ENCODE measurements around the gene HEYL. TPM values are rescaled to one million over a fixed set of nuclear protein-coding genes. Genes with fewer than 3 reads are reported as not detected.

The HEYL gene
- total RNA-seq, 1 donor from 2014 or later = 63.2 TPM

DNA sequence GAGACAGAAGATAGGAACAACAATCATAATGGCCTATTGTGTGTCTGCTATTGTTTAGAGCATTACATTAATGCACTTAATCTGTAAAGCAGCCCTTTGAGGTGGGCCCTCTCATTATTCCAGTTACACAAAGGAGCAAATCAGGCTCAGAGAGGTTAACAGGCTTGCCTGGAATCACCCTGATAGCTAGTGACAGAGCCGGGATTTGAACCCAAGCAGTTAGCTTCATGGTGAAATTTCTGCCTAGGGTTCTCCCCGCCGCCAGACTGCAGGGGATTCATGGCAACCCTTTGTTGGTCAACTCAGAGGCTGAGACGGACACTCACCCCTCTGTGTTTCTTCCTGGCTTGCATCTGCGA lies 7.1 kb downstream of the HEYL start:
- Mint-ChIP-seq H3K4me3 (ENCODE audit: unreplicated experiment) (peak overlapping the region; percentile 37), H3K27me3 (ENCODE audit: low read depth) (no peaks in the 10 kb centered on the region), H3K27ac (ENCODE audit: unreplicated experiment) (peak overlapping the region; percentile 38), H3K36me3 (ENCODE audit: low read depth) (peaks cover 35% of the 10 kb centered on the region), H3K4me1 (ENCODE audit: low read depth) (peaks cover 78% of the 10 kb centered on the region), H3K9me3 (ENCODE audit: low read depth) (no peaks in the 10 kb centered on the region)
- TF ChIP-seq CTCF (IDR thresholded peaks at IDR 0.05) = no peak
- no peak for DNase-seq (ENCODE audit: low spot score)

DNA sequence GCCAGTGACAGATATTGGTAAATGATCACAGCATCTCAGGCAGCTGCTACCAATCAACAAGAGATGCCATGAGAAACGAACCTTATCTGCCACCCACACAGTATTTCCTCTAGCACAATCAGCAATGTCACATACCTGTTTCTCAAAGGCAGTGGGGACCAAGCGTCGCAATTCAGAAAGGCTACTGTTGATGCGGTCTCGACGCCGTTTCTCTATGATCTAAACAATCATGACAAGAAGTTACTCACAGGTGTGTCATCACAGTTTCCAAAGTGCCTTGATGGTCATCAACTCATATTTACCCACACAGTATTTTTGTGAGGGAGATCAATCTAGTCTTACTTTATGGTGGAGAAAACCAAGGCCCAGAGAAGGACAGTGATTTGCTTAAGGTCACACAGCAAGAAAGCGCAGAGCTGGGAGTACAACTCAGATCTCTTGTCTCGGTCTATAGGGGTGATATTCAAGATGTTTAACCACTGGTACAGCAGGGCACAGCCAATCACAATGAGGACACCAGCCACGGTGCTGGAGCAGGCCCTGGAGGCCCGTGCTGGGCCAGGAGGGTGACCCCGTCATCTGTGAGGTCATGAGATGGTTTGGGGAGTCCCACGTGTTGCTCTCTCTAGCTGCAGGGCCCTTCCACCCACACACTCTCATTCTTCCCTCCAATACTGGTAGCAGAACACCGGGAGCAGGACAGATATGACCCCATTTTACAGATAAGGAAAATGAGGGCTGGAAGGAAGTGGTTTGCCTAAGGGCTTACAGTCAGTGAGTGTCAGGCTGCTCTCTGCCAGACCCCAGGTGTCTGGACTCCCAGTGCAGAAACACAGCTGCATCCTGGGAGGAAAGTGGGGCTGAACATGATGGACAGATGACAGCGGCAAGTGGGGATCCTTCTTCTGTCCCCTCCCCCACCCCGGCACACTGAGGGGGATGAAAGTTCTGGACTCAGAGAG lies 7.8 kb downstream of the HEYL start:
- H3K4me1 Mint-ChIP-seq (ENCODE audit: low read depth) = peaks cover 78% of the 10 kb centered on the region
- no peaks in the 10 kb centered on the region for H3K27me3 Mint-ChIP-seq (ENCODE audit: low read depth)

DNA sequence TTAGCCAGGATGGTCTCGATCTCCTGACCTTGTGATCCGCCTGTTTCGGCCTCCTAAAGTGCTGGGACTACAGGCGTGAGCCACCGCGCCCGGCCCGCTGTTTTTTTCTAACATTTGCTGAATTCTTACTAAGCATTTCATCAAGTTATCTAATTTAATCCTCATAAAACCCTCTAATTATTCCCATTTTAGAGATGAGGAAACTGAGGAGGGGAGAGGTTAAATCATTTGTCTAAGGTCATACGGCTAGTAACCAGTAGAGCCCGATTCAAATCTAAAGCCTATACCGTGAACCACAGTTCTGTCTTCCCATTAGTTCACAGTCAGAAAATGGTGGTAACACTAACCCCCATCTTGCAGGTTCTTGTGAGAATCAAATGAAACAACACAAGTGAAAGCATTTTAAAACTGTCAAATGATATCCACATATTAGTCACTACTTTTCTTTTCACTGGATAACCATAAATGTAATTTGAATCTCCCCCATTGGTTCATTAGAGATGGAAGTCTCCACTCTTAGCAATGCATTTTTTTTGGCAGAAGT lies 10.6 kb downstream of the HEYL start:
- H3K27ac Mint-ChIP-seq (ENCODE audit: unreplicated experiment) = no peak overlapping the region
- DNase-seq (ENCODE audit: low spot score) = no peak
- no peak overlapping the region for H3K4me3 Mint-ChIP-seq (ENCODE audit: unreplicated experiment)
- H3K4me1 Mint-ChIP-seq (ENCODE audit: low read depth) = peaks cover 73% of the 10 kb centered on the region
- peaks cover 41% of the 10 kb centered on the region for H3K36me3 Mint-ChIP-seq (ENCODE audit: low read depth)
- TF ChIP-seq CTCF (IDR thresholded peaks at IDR 0.05) = no peak
- no peaks in the 10 kb centered on the region for H3K9me3 Mint-ChIP-seq (ENCODE audit: low read depth)
- H3K27me3 Mint-ChIP-seq (ENCODE audit: low read depth) = no peaks in the 10 kb centered on the region

More for the DNA sequence above, 7.8 kb downstream of the HEYL start:
- no peak for DNase-seq (ENCODE audit: low spot score)
- peak overlapping the region; percentile 37 for H3K4me3 Mint-ChIP-seq (ENCODE audit: unreplicated experiment)
- H3K9me3 Mint-ChIP-seq (ENCODE audit: low read depth) = no peaks in the 10 kb centered on the region
- peaks cover 35% of the 10 kb centered on the region for H3K36me3 Mint-ChIP-seq (ENCODE audit: low read depth)
- peak overlapping the region; percentile 38 for H3K27ac Mint-ChIP-seq (ENCODE audit: unreplicated experiment)
- no peak for TF ChIP-seq CTCF (IDR thresholded peaks at IDR 0.05)

DNA sequence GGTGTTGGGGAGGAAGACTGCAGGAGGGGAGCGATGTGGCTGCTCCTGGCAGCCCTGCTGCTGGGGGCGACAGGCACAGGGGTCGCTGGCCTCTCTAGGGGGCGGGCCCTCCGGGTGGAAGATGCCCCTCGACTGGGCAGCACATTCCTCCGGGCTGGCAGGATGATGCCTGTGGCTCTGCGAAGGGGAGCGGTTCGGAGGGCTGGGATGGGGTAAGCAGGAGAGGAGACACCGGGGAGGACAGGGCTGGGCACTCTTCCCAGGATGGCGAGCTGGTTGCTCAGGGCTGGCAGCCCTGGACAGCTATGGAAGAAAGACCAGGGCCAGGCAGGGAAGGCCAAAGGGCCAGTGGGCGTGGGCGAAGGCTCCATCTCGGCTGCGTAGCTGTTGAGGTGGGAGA lies 12.8 kb downstream of the HEYL start:
- Mint-ChIP-seq H3K4me3 (ENCODE audit: unreplicated experiment) (no peak overlapping the region), H3K4me1 (ENCODE audit: low read depth) (peaks cover 64% of the 10 kb centered on the region), H3K36me3 (ENCODE audit: low read depth) (peaks cover 40% of the 10 kb centered on the region), H3K27me3 (ENCODE audit: low read depth) (no peaks in the 10 kb centered on the region), H3K9me3 (ENCODE audit: low read depth) (no peaks in the 10 kb centered on the region), H3K27ac (ENCODE audit: unreplicated experiment) (peak overlapping the region; percentile 95)
- no peak for DNase-seq (ENCODE audit: low spot score)
- no peak for TF ChIP-seq CTCF (IDR thresholded peaks at IDR 0.05)

GRCh38 chr1:39625462-39626273 lies 13.8 kb downstream of the HEYL start:
- Mint-ChIP-seq H3K36me3 (ENCODE audit: low read depth) (peaks cover 33% of the 10 kb centered on the region), H3K4me1 (ENCODE audit: low read depth) (peaks cover 57% of the 10 kb centered on the region), H3K9me3 (ENCODE audit: low read depth) (no peaks in the 10 kb centered on the region), H3K27ac (ENCODE audit: unreplicated experiment) (peak overlapping the region; percentile 95), H3K27me3 (ENCODE audit: low read depth) (no peaks in the 10 kb centered on the region), H3K4me3 (ENCODE audit: unreplicated experiment) (peak overlapping the region; percentile 52)
- DNase-seq (ENCODE audit: low spot score) = no peak
- no peak for TF ChIP-seq CTCF (IDR thresholded peaks at IDR 0.05)
